ENCODE measurements around the gene ABTB2.
"Not testable (repeated sequence)": the region's sequence is repeated elsewhere in the genome, so short reads cannot be mapped to it uniquely, and the experiment has no call there.

Gene ABTB2

DNA sequence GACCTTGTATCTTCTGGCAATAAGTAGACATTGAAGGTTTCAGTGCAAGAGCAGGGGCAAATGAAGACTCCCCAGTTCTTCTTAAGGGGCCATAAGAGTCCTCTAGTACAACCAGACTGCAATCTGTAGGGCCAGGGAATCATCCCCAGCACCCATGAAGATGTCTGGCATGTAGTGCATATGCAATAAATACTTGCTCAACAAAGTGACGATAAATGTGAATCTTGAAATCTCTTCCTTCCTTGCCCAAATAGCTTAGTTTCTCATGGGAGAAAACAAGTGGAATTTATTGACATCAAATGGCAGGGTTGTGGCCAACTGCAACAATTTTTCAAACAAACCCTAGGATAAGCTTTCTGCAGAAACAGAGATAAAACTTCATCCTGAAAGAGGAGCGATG, 107.6 kb downstream of the ABTB2 start:
- TF ChIP-seq CTCF (IDR thresholded peaks at IDR 0.05; ENCODE audit: low read depth, low read length) = no peak

GRCh38 chr11:34249439-34249838, 108.4 kb downstream of the ABTB2 start:
- no peak for DNase-seq (ENCODE audit: extremely low read depth, low read depth)
- no peak for TF ChIP-seq CTCF (IDR thresholded peaks at IDR 0.05; ENCODE audit: low read depth, low read length)

More for the DNA sequence above, 107.6 kb downstream of the ABTB2 start:
- DNase-seq (ENCODE audit: extremely low read depth, low read depth) = no peak

- not testable (repeated sequence) for DNase-seq (ENCODE audit: extremely low read depth, low read depth)
Observed at GRCh38 chr11:34246511-34246910, 111.3 kb downstream of the ABTB2 start.

GRCh38 chr11:34245041-34245440, 112.8 kb downstream of the ABTB2 start:
- no peak for TF ChIP-seq CTCF (IDR thresholded peaks at IDR 0.05; ENCODE audit: low read depth, low read length)
- DNase-seq (ENCODE audit: extremely low read depth, low read depth) = no peak

DNA sequence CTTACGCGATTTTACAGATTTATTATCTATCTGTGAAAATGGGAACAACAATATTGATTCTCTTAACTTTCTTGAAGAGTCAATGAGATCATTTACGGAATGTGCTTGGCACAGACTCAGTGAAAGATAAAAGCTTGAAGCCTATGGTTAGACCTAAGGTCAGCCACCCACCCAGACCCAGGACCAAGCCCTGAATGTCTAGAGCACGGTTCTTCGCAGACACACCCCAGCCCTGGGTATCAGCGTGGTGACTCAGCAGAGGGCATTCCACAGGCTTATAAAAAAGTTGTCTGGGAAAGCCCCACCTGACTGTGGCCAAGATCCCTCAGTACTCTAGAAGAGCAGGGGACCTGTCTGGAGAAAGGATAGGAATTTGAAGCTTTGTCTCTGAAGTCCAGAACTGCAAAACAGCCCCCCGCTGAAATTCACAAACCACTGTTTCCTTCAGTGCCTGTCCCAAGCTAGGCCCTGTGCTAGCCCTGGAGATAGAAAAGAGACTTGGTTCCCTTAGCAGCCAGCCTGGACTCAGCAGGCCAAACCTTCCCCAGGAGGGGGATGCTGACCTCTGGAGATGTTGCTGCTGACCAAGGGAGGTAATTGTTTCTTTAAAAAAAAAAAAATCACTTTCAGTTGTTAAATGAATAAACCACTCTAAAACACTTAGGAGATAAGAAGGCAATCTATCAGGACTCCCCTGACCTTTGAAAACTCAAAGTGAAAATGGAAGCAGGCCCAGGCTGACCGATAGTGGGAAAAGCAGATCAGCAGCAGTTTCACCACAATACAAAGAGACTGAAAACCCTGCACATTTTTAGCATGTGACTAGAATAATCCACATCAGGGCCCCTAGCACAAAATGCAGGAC, 114.0 kb downstream of the ABTB2 start:
- TF ChIP-seq CTCF (IDR thresholded peaks at IDR 0.05; ENCODE audit: low read depth, low read length) = no peak
- no peak for DNase-seq (ENCODE audit: extremely low read depth, low read depth)

DNA sequence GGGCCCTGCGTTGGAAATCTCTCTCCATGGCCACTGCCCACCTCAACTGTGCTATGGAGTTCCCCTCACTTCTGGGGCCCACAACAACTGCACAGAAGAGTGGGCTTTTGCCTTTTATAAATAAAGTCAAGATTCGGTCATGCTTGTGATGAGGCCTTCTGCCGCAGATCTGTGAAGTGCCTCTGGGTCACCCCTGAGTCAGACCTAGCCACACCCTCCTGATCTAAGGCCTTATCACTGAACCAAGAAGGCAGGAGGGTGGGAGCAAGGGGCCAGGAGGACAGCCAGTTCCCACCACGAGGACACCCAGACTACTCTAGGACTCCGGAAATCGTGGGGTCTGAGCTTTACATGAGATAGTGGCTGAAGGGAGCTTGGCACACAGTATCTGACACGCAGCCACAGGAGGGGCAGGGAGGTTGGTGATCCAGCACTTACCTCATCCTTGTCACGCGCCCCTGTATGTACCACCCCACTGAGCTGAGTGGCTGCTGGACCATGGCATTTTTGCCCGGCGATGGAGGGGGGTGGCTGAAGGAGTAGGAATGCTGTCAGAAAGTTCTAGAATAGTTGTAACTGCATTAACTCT, 115.7 kb downstream of the ABTB2 start:
- TF ChIP-seq CTCF (IDR thresholded peaks at IDR 0.05; ENCODE audit: low read depth, low read length) = no peak
- DNase-seq (ENCODE audit: extremely low read depth, low read depth) = no peak

GRCh38 chr11:34240150-34240494, 117.7 kb downstream of the ABTB2 start:
- no peak for DNase-seq (ENCODE audit: extremely low read depth, low read depth)
- TF ChIP-seq CTCF (IDR thresholded peaks at IDR 0.05; ENCODE audit: low read depth, low read length) = no peak

Data from AG09319 (cell line).